B cell (primary cell): Measurements from ENCODE around the gene FAIM2. TPM values are rescaled to one million over a fixed set of nuclear protein-coding genes. Genes with fewer than 3 reads are reported as not detected.

Experiments used
- ATAC-seq: fragments of 200-7000 bp; cut with Tn5 transposase; one replicate; pipeline ENCODE4 v1.10.0; 2021; ENCODE audit warnings: low read depth, mild to moderate bottlenecking, moderate number of reproducible peaks, moderate library complexity
- CTCF ChIA-PET: fragments of 350-600 bp; sonication (Branson Sonifier 250); formaldehyde crosslinking; loops from one replicate; lab custom pipeline; 2021; ENCODE audit warnings: antibody characterized with exemption, inconsistent platforms; lab: Charles Lee
- POLR2A ChIA-PET: fragments of 350-600 bp; sonication (Branson Sonifier 250); formaldehyde crosslinking; loops from one replicate; lab custom pipeline; 2021; ENCODE audit warnings: antibody characterized with exemption; lab: Charles Lee
- DNase-seq: peaks from one replicate; pipeline ENCODE4 v3.0.0; 2013
- H2AFZ ChIP-seq: 2 replicates; pipeline ENCODE4 v1.6.1; 2012; ENCODE audit warnings: mild to moderate bottlenecking, low read depth, low read length; ENCODE audit not compliant: insufficient read depth, poor library complexity, severe bottlenecking
- H3K27ac ChIP-seq, 2 donors: 1 replicate in 1 of 2; 2 replicates in 1 of 2; pipeline ENCODE4 v1.5.1; 2012 to 2013; ENCODE audit warnings: low read length in 2 of 2, mild to moderate bottlenecking in 2 of 2, moderate library complexity in 1 of 2
- H3K27me3 ChIP-seq, 4 experiments: fragments of 200-600 bp in 1 of 4; sonication (generic) in 1 of 4; replicated peaks in 1 of 4; 1 replicate in 2 of 4; 2 replicates in 2 of 4; pipeline versions ENCODE4 v1.6.1 to v1.7.0; 2013 to 2016; ENCODE audit warnings: low read length in 3 of 4, mild to moderate bottlenecking in 2 of 4, mixed read lengths in 1 of 4, moderate library complexity in 1 of 4; ENCODE audit not compliant: insufficient read depth in 4 of 4, control insufficient read depth in 3 of 4; ENCODE audit errors: control extremely low read depth in 1 of 4
- H3K36me3 ChIP-seq, 2 experiments: replicated peaks in 1 of 2; 1 replicate in 1 of 2; 2 replicates in 1 of 2; pipeline versions ENCODE4 v1.6.1 to v1.7.1; 2013; ENCODE audit warnings: low read length in 1 of 2; ENCODE audit not compliant: insufficient read depth in 2 of 2, control insufficient read depth in 1 of 2; ENCODE audit errors: control extremely low read depth in 1 of 2, extremely low read depth in 1 of 2
- H3K4me1 ChIP-seq, 2 donors: fragments of 200-600 bp in 1 of 2; sonication (generic) in 1 of 2; 1 replicate in 1 of 2; 2 replicates in 1 of 2; pipeline versions ENCODE4 v1.5.1 to v1.6.1; 2013 to 2017; ENCODE audit warnings: low read length in 2 of 2; ENCODE audit not compliant: control insufficient read depth in 2 of 2, insufficient read depth in 2 of 2
- H3K4me2 ChIP-seq: replicated peaks from 2 replicates; pipeline ENCODE3; 2012; ENCODE audit warnings: mild to moderate bottlenecking, low read depth, low read length; ENCODE audit not compliant: poor library complexity, severe bottlenecking
- H3K4me3 ChIP-seq, 5 experiments: fragments of 200-600 bp in 1 of 5; sonication (generic) in 1 of 5; 1 replicate in 3 of 5; 2 replicates in 2 of 5; pipeline versions ENCODE4 v1.5.1 to v1.7.0; 2011 to 2016; ENCODE audit warnings: low read length in 4 of 5, mild to moderate bottlenecking in 4 of 5, low read depth in 2 of 5, control low read depth in 1 of 5, moderate library complexity in 1 of 5; ENCODE audit not compliant: insufficient read depth in 1 of 5; ENCODE audit errors: control extremely low read depth in 1 of 5, extremely low read depth in 1 of 5
- H3K79me2 ChIP-seq: fragments of 200-600 bp; sonication (generic); one replicate; pipeline ENCODE4 v1.6.0; 2016; ENCODE audit warnings: low read length; ENCODE audit not compliant: control insufficient read depth, insufficient read depth
- H3K9ac ChIP-seq: fragments of 200-600 bp; sonication (generic); 2 replicates; pipeline ENCODE4 v1.6.1; 2017; ENCODE audit warnings: mild to moderate bottlenecking, low read length, moderate library complexity
- H3K9me3 ChIP-seq, 3 donors: one replicate each; pipeline versions ENCODE4 v1.6.1 to v1.7.1; 2013; ENCODE audit warnings: low read length in 2 of 3; ENCODE audit not compliant: control insufficient read depth in 2 of 3, insufficient read depth in 1 of 3; ENCODE audit errors: control extremely low read depth in 1 of 3
- H4K20me1 ChIP-seq: 2 replicates; pipeline ENCODE4 v1.6.0; 2012; ENCODE audit warnings: mild to moderate bottlenecking, low read length; ENCODE audit not compliant: insufficient read depth, control insufficient read depth, poor library complexity, severe bottlenecking
- H3K27ac Mint-ChIP-seq: one replicate; pipeline ENCODE4 v1.8.0; 2021; ENCODE audit warnings: mixed read lengths
- H3K27me3 Mint-ChIP-seq: one replicate; pipeline ENCODE4 v1.8.0; 2021; ENCODE audit warnings: mixed read lengths
- H3K4me1 Mint-ChIP-seq: one replicate; pipeline ENCODE4 v1.8.0; 2021; ENCODE audit warnings: mixed read lengths
- H3K4me3 Mint-ChIP-seq: one replicate; pipeline ENCODE4 v1.8.0; 2021; ENCODE audit warnings: mixed read lengths
- H3K9me3 Mint-ChIP-seq: one replicate; pipeline ENCODE4 v1.8.0; 2022; ENCODE audit warnings: mixed read lengths; ENCODE audit not compliant: insufficient read depth
- CTCF ChIP-seq: fragments of 200-600 bp; IDR thresholded peaks from one replicate; pipeline ENCODE4 v1.8.0; 2022; ENCODE audit warnings: antibody characterized with exemption, mild to moderate bottlenecking
- EZH2 ChIP-seq: IDR thresholded peaks from 2 replicates; pipeline ENCODE4 v1.6.1; 2012; ENCODE audit warnings: borderline replicate concordance, low read depth, mild to moderate bottlenecking, moderate library complexity, low read length; ENCODE audit not compliant: insufficient read depth, poor library complexity, severe bottlenecking
- WGBS: methylation state at CpG from one replicate; pipeline ENCODE4 v1.1.5; 2013; ENCODE audit warnings: missing lambda C conversion rate; ENCODE audit not compliant: insufficient coverage; 5-methylcytosine and 5-hydroxymethylcytosine counted together
- intact Hi-C: fragments of 100-400 bp; cut with micrococcal nuclease; formaldehyde crosslinking; loops from one replicate; pipeline ENCODE4 v1.10.0; 2022
- polyA plus RNA-seq: library from polyadenylated mRNA; depleted of rRNA; stranded (reverse); fragments of >200 nt; gene quantifications from 2 replicates; pipeline ENCODE4 v1.2.3, GENCODE V29; 2012
- total RNA-seq, 2 donors: library from RNA; stranded (reverse); fragments of 120-200 nt in 1 of 2; gene quantifications; 1 replicate in 1 of 2; 2 replicates in 1 of 2; pipeline versions ENCODE4 v1.2.3 to v1.2.4, GENCODE V29; 2013 to 2022

FAIM2 gene
- total and polyA plus RNA-seq, 2 donors (not counting 1 experiment from before 2014, with no cell fraction given): not detected

GRCh38 chr12:49920241-49920914 lies 16.7 kb upstream of the FAIM2 start:
- Histone ChIP-seq H3K36me3 (no peaks in the 10 kb centered on the region), H3K9ac (no peak overlapping the region), H3K27ac (no peak overlapping the region), H4K20me1 (no peaks in the 10 kb centered on the region), H3K4me2 (no peak overlapping the region), H3K79me2 (no peaks in the 10 kb centered on the region), H2AFZ (no peak overlapping the region), H3K4me3 (no peak overlapping the region), H3K27me3 (peaks cover 0 to 4% (median 0%) of the 10 kb centered on the region in 4 experiments), H3K9me3 (no peaks in the 10 kb centered on the region), H3K4me1 (no peaks in the 10 kb centered on the region)
- Mint-ChIP-seq H3K27me3 (peaks cover 9% of the 10 kb centered on the region), H3K4me1 (no peaks in the 10 kb centered on the region), H3K4me3 (no peak overlapping the region), H3K27ac (no peak overlapping the region), H3K9me3 (no peaks in the 10 kb centered on the region)
- no peak for DNase-seq
- POLR2A ChIA-PET: no interaction called here
- ATAC-seq: no peak
- intact Hi-C loops: no loop called here
- 86% methylated on average over 7 of the region's 12 CpGs for WGBS
- CTCF ChIA-PET: no interaction called here
- TF ChIP-seq EZH2 (no peak), CTCF (no peak)

GRCh38 chr12:49917788-49918173 lies 14.1 kb upstream of the FAIM2 start:
- Histone ChIP-seq H3K27ac (no peak overlapping the region), H4K20me1 (no peaks in the 10 kb centered on the region), H3K4me1 (no peaks in the 10 kb centered on the region), H2AFZ (no peak overlapping the region), H3K4me2 (no peak overlapping the region), H3K9me3 (no peaks in the 10 kb centered on the region), H3K4me3 (no peak overlapping the region), H3K36me3 (no peaks in the 10 kb centered on the region), H3K9ac (no peak overlapping the region), H3K27me3 (peaks cover 0 to 4% (median 0%) of the 10 kb centered on the region in 4 experiments), H3K79me2 (no peaks in the 10 kb centered on the region)
- ChIA-PET POLR2A (interaction anchor here (0.6 kb wide), 1 partner anchor 176 kb away, joined by 3 read pairs; the partner anchor contains the start of gene TMBIM6), CTCF (no interaction called here)
- DNase-seq: no peak
- no peak for ATAC-seq
- Mint-ChIP-seq H3K9me3 (no peaks in the 10 kb centered on the region), H3K4me3 (no peak overlapping the region), H3K27me3 (peaks cover 13% of the 10 kb centered on the region), H3K4me1 (no peaks in the 10 kb centered on the region), H3K27ac (no peak overlapping the region)
- 80% methylated on average over 4 of the region's 5 CpGs for WGBS
- intact Hi-C loops: no loop called here
- TF ChIP-seq EZH2: no peak
- TF ChIP-seq CTCF: no peak
